ENCODE measurements around the gene OGFR. TPM values are rescaled to one million over a fixed set of nuclear protein-coding genes. Genes with fewer than 3 reads are reported as not detected.
A peak's percentile ranks its signal among the peaks of the same experiment; 100 is the strongest.

OGFR gene
- total RNA-seq, 4 donors from 2014 or later: 32.1 to 54.1 (median 42.5) TPM

DNA sequence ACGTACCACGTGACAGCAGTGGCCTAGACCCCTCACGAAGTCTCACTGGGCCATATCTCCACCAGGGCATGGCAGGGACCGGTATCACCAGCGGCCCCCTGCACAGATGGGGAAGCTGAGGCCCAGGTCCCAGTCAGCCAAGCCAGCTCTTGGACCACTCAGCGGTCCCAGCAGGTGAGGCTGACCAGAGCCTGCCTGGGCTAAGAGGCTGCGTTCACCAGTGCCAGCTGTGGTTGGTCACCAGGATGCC, 11.0 kb upstream of the OGFR start:
- Histone ChIP-seq H3K4me3 (peak overlapping the region; percentile 84), H3K4me1 (peaks cover 44% of the 10 kb centered on the region), H3K27ac (peak overlapping the region; percentile 90), H3K27me3 (no peaks in the 10 kb centered on the region), H3K36me3 (peaks cover 9% of the 10 kb centered on the region), H3K9me3 (no peaks in the 10 kb centered on the region)
- DNase-seq (ENCODE audit: low spot score in 2 of 2): no peak
- TF ChIP-seq EP300 (IDR thresholded peaks at IDR 0.05) (no peak), POLR2AphosphoS5 (IDR thresholded peaks at IDR 0.05) (no peak), POLR2A (IDR thresholded peaks at IDR 0.05) (no peak), CTCF (IDR thresholded peaks at IDR 0.05) (no peak)
- no CpG with 5 or more reads among the region's 7 CpGs for WGBS

- TF ChIP-seq CTCF (IDR thresholded peaks at IDR 0.05) (no peak), EP300 (IDR thresholded peaks at IDR 0.05) (no peak), POLR2AphosphoS5 (IDR thresholded peaks at IDR 0.05) (peak in 1 of 3 donors; percentile 65), POLR2A (IDR thresholded peaks at IDR 0.05) (peak; percentile 9 to 71)
- DNase-seq (ENCODE audit: low spot score in 2 of 2): peak; percentile 98 to 99
- Histone ChIP-seq H3K4me3 (peak overlapping the region; percentile 84), H3K4me1 (peaks cover 44% of the 10 kb centered on the region), H3K27me3 (no peaks in the 10 kb centered on the region), H3K27ac (peak overlapping the region; percentile 90), H3K36me3 (peaks cover 14% of the 10 kb centered on the region), H3K9me3 (no peaks in the 10 kb centered on the region)
- 0% methylated on average over 12 of the region's 69 CpGs for WGBS
These were observed 10.5 kb upstream of the OGFR start for GRCh38 chr20:62794007-62794724.

GRCh38 chr20:62795023-62795761, 9.4 kb upstream of the OGFR start:
- WGBS: 0% methylated on average over 47 of the region's 68 CpGs
- DNase-seq (ENCODE audit: low spot score in 2 of 2): no peak
- H3K4me1 ChIP-seq: peaks cover 44% of the 10 kb centered on the region

GRCh38 chr20:62796699-62797491, 7.7 kb upstream of the OGFR start:
- WGBS: 61% methylated on average over 5 of the region's 53 CpGs
- TF ChIP-seq POLR2AphosphoS5 (IDR thresholded peaks at IDR 0.05): no peak
- TF ChIP-seq CTCF (IDR thresholded peaks at IDR 0.05): no peak
- no peak for TF ChIP-seq EP300 (IDR thresholded peaks at IDR 0.05)
- TF ChIP-seq POLR2A (IDR thresholded peaks at IDR 0.05): no peak

More at GRCh38 chr20:62795023-62795761, 9.4 kb upstream of the OGFR start:
- Histone ChIP-seq H3K27ac (peak overlapping the region; percentile 90), H3K4me3 (peak overlapping the region; percentile 84), H3K27me3 (no peaks in the 10 kb centered on the region), H3K36me3 (peaks cover 24% of the 10 kb centered on the region), H3K9me3 (no peaks in the 10 kb centered on the region)
- TF ChIP-seq EP300 (IDR thresholded peaks at IDR 0.05) (no peak), CTCF (IDR thresholded peaks at IDR 0.05) (no peak), POLR2AphosphoS5 (IDR thresholded peaks at IDR 0.05) (no peak), POLR2A (IDR thresholded peaks at IDR 0.05) (no peak)

More at GRCh38 chr20:62796699-62797491, 7.7 kb upstream of the OGFR start:
- H3K4me3 ChIP-seq: peak overlapping the region; percentile 84
- H3K9me3 ChIP-seq: no peaks in the 10 kb centered on the region
- no peaks in the 10 kb centered on the region for H3K27me3 ChIP-seq
- H3K27ac ChIP-seq: peak overlapping the region; percentile 90
- peaks cover 39% of the 10 kb centered on the region for H3K36me3 ChIP-seq
- peaks cover 38% of the 10 kb centered on the region for H3K4me1 ChIP-seq
- no peak for DNase-seq (ENCODE audit: low spot score in 2 of 2)
